ENCODE measurements around the gene LANCL2.

The LANCL2 gene

DNA sequence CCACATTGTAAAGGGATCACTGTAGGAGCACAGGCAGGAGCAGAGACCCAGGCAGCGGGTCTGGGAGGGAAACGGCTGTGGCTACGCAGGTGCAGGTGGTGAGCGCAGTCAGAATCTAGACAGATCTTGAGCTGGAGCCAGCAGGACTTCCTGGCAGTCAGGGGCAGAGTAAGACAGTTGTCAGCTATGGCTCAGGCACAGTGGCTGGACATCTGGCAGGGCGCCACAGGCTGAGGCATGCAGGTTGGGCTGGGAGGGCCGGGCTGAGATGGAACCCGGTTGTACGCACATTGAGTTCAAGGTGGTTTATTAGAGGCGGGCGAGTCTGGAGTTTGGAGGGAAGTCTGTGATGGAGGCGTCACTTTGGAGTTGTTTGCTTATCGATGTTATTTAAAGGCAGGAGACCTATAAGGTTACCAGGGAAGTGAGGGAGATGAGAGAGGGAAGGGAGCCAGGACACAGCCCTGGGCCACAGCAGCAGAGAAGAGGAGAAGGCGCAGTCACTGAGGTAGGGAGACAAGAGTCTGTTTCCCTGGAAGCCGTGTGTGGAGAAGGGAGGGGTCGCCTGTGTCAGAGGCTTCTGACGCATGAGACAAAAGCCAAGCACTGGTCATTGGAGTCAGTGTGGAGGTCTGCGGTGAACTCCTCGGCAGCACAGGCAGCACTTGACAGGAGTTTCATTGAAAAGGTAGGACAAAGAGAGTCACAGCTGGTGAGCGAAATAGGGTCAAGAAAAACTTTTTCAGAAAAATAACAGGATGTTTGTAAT lies 73.8 kb downstream of the LANCL2 start:
- H3K27ac ChIP-seq, result no peak overlapping the region

DNA sequence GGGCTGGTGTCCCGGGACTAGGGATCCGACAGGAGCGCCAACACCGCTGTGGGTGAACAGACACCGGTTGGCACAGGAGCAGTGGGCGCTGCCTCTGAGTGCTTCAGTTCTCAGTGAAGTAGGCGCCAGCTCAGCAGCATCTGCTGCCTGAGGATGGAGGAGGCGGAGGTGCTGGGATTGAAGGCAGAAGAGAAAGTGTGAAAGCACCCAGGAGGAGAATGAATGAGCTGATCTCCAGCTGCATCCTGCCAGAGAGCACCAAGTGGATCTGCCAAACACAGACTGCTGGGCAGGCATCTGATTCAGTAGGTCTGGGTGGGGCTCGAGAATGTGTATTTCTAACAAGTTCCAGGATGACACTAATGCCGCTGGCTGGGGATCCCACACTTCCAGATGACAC lies 74.5 kb downstream of the LANCL2 start:
- H3K27ac ChIP-seq, result no peak overlapping the region
- TF ChIP-seq ZFX (IDR thresholded peaks at IDR 0.05; ENCODE audit: borderline replicate concordance), result no peak
- TF ChIP-seq, protein P1, sequence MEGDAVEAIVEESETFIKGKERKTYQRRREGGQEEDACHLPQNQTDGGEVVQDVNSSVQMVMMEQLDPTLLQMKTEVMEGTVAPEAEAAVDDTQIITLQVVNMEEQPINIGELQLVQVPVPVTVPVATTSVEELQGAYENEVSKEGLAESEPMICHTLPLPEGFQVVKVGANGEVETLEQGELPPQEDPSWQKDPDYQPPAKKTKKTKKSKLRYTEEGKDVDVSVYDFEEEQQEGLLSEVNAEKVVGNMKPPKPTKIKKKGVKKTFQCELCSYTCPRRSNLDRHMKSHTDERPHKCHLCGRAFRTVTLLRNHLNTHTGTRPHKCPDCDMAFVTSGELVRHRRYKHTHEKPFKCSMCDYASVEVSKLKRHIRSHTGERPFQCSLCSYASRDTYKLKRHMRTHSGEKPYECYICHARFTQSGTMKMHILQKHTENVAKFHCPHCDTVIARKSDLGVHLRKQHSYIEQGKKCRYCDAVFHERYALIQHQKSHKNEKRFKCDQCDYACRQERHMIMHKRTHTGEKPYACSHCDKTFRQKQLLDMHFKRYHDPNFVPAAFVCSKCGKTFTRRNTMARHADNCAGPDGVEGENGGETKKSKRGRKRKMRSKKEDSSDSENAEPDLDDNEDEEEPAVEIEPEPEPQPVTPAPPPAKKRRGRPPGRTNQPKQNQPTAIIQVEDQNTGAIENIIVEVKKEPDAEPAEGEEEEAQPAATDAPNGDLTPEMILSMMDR (IDR thresholded peaks at IDR 0.05), result no peak

More for the DNA sequence above, 73.8 kb downstream of the LANCL2 start:
- TF ChIP-seq, protein P1 (IDR thresholded peaks at IDR 0.05), result no peak
- TF ChIP-seq ZFX (IDR thresholded peaks at IDR 0.05; ENCODE audit: borderline replicate concordance), result no peak

DNA sequence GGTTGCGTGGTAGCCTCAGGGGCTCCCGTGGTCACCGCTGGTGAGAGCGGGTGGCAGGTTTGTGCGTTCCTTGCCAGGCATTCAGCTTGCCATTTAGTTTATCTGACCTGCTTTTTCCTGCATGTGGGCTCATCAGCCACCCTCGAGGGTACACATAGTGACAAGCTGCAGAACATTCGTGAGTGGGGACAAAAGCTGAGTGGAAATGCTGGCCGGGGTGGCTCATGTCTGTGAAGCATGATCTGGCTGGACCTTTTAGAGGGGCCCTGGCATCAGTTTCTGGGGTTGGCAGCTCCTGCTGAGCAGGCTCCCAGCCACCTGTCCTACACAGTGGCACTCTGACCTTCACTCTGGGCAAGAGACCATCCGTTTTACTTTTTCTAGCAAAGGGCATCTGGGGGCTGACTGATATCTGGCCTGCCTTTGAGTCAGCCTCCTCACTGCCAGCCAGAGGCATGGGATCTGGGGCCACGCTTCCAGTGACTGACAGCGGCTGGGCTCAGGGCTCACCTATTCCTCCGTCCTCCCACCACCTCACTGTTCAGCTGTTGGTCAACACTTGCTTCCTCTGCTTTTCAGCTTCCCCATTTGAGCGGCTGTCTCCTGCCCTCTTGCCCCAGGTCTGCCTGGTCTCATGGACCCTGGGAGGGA lies 75.0 kb downstream of the LANCL2 start:
- no peak overlapping the region for H3K27ac ChIP-seq
- TF ChIP-seq, protein P1 (IDR thresholded peaks at IDR 0.05), result no peak
- TF ChIP-seq ZFX (IDR thresholded peaks at IDR 0.05; ENCODE audit: borderline replicate concordance), result no peak

DNA sequence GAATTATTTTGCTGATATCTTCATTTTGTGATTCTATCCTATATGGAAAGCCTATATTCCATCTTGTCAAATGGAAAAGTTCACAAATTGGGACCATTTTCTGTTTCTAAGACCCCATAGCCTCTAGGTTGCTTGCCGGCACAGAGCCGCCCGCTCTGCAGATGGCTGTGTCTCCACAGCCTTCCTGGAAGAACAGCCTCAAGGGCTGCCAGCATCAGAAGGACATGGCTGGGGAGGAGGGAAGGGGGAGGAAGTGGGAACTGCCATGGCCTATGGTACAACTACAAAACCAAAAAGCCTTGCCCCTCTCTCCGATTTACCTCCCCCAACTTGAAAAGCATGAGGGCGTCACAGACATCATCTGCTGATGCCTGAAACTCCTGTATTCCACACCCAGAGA lies 75.9 kb downstream of the LANCL2 start:
- no peak for TF ChIP-seq ZFX (IDR thresholded peaks at IDR 0.05; ENCODE audit: borderline replicate concordance)
- TF ChIP-seq, protein P1 (IDR thresholded peaks at IDR 0.05), result no peak
- no peak overlapping the region for H3K27ac ChIP-seq

DNA sequence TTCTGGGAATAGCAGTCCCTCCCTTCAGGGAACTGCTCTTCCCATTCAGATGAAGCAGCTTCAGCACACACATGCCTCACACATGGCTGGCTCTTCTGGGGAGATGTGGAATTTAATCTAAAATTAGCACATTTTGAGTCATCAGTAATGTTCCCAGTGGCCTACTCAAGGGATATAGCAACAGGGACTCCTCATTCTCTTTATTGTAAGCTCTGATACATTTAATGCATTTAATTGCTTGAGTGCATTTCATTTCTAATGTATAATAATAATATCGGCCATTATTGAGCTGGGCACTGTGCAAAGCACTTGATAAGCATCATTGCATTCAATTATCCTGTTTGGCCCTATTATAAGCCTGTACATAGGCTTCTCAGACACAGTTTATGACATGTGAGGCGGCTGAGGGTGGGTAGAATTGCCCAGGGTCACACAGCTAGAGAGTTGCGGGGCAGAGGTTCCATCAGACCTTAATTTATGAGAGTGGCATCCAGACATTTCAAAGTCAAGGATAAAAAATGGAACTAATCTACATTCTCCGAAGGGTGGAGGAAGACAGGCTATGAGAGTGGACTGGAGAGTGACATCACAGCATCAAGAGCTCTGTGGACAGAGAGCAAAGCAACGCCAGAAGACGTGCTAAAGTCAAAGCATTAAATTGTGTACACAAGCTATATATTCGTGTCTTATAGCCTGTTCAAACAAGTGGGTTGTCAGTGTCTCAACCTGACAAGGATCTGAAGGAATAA lies 76.8 kb downstream of the LANCL2 start:
- TF ChIP-seq, protein P1 (IDR thresholded peaks at IDR 0.05), result no peak
- no peak for TF ChIP-seq ZFX (IDR thresholded peaks at IDR 0.05; ENCODE audit: borderline replicate concordance)

DNA sequence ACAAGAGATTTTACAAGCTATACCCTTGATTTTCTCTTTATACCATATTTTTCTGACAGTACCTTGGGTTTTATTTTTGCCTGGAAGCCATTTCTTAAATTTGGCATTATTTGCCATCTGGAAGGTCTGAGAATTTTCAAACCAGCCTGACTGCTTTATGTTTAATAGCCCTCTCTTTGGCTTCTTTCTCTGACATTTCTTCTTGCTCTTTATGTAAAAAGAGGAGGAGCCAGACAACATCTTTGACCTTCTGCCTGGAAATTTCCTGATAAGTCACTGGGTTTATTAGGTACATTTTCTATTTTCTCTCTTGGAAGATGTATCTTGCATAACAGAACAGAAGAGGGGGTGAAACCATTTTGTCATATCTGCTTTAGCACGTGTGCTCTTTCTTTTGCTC lies 79.6 kb downstream of the LANCL2 start:
- H3K27ac ChIP-seq, result no peak overlapping the region
- TF ChIP-seq, protein P1 (IDR thresholded peaks at IDR 0.05), result no peak
- TF ChIP-seq ZFX (IDR thresholded peaks at IDR 0.05; ENCODE audit: borderline replicate concordance), result no peak

More for the DNA sequence above, 76.8 kb downstream of the LANCL2 start:
- H3K27ac ChIP-seq, result no peak overlapping the region

Data from 22Rv1 (cell line).